Stimulated activated naive CD8-positive, alpha-beta T cell treated with anti-CD3 and anti-CD28 coated beads, Interleukin-15, Interleukin-2, amounts not matched to agents 100 U/mL and 50 U/mL, for 24 hours (primary cell): ENCODE data around the gene OR6B2.
"Not testable (repeated sequence)": the region's sequence is repeated elsewhere in the genome, so short reads cannot be mapped to it uniquely, and the experiment has no call there.

Experiments used
- ATAC-seq: fragments of 150-1000 bp; cut with Tn5 transposase; one replicate; pipeline ENCODE4 v1.10.0; 2021
- DNase-seq: peaks from one replicate; pipeline ENCODE4 v3.0.0; 2021

OR6B2 gene

GRCh38 chr2:240030379-240031094 is at the start of gene OR6B2:
Gene OR6B2, minus strand, starts transcription at chr2:240030429. Its CDS starts 0 bp downstream, at chr2:240030429.
- ATAC-seq: no peak
- DNase-seq: no peak

GRCh38 chr2:240078631-240079030 is 48.4 kb upstream of the OR6B2 start:
- DNase-seq (no peak), ATAC-seq (no peak)

GRCh38 chr2:240077442-240077841 is 47.2 kb upstream of the OR6B2 start:
- no peak for DNase-seq
- no peak for ATAC-seq

- ATAC-seq (no peak), DNase-seq (no peak)
Measured at GRCh38 chr2:240074545-240074944, 44.3 kb upstream of the OR6B2 start.

GRCh38 chr2:240070907-240071306 is 40.7 kb upstream of the OR6B2 start:
- DNase-seq (no peak), ATAC-seq (no peak)

- no peak for DNase-seq
- no peak for ATAC-seq
Measured at GRCh38 chr2:240069829-240070228, 39.6 kb upstream of the OR6B2 start.

- ATAC-seq (no peak), DNase-seq (no peak)
Measured at GRCh38 chr2:240068193-240068592, 38.0 kb upstream of the OR6B2 start.

- ATAC-seq (no peak), DNase-seq (no peak)
Measured at GRCh38 chr2:240066489-240066888, 36.3 kb upstream of the OR6B2 start.

GRCh38 chr2:240064898-240065297 is 34.7 kb upstream of the OR6B2 start:
- no peak for ATAC-seq
- no peak for DNase-seq

GRCh38 chr2:240060977-240061591 is 30.9 kb upstream of the OR6B2 start:
- DNase-seq: peak; percentile 45
- ATAC-seq: peak; percentile 82

- DNase-seq: no peak
- no peak for ATAC-seq
Measured at GRCh38 chr2:240056678-240057077, 26.4 kb upstream of the OR6B2 start.

- ATAC-seq (no peak), DNase-seq (no peak)
Measured at GRCh38 chr2:240055177-240055917, 25.1 kb upstream of the OR6B2 start.

GRCh38 chr2:240053173-240054155 is 23.2 kb upstream of the OR6B2 start, which contains the start of gene OR6B3:
Gene OR6B3, minus strand, starts transcription at chr2:240053521.
- ATAC-seq (no peak), DNase-seq (no peak)

- DNase-seq (no peak), ATAC-seq (no peak)
Measured at GRCh38 chr2:240052524-240052923, 22.3 kb upstream of the OR6B2 start.

- no peak for ATAC-seq
Measured at GRCh38 chr2:240051697-240052096, 21.5 kb upstream of the OR6B2 start.

GRCh38 chr2:240050278-240050677 is 20.0 kb upstream of the OR6B2 start:
- no peak for ATAC-seq
- no peak for DNase-seq

More at GRCh38 chr2:240051697-240052096, 21.5 kb upstream of the OR6B2 start:
- DNase-seq: no peak

- no peak for ATAC-seq
- DNase-seq: no peak
Measured at GRCh38 chr2:240048237-240048636, 18.0 kb upstream of the OR6B2 start.

GRCh38 chr2:240045098-240045497 is 14.9 kb upstream of the OR6B2 start:
- no peak for ATAC-seq

GRCh38 chr2:240044096-240044495 is 13.9 kb upstream of the OR6B2 start:
- not testable (repeated sequence) for ATAC-seq, DNase-seq

More at GRCh38 chr2:240045098-240045497, 14.9 kb upstream of the OR6B2 start:
- DNase-seq: no peak

- no peak for ATAC-seq
- DNase-seq: no peak
Measured at GRCh38 chr2:240043279-240043989, 13.2 kb upstream of the OR6B2 start.

- DNase-seq (no peak), ATAC-seq (no peak)
Measured at GRCh38 chr2:240042740-240043139, 12.5 kb upstream of the OR6B2 start.
